HepG2 (cell line): Measurements from ENCODE around the gene LRRC3. TPM values are rescaled to one million over a fixed set of nuclear protein-coding genes. Genes with fewer than 3 reads are reported as not detected.

Experiments used
- CENPX ChIP-seq: sonication (generic); formaldehyde crosslinking; IDR thresholded peaks from 2 replicates; pipeline ENCODE4 v1.9.0; 2021; ENCODE audit warnings: mild to moderate bottlenecking, missing genetic modification reagents, moderate library complexity
- HCFC1 ChIP-seq: fragments of 150-350 bp; IDR thresholded peaks from 2 replicates; pipeline ENCODE4 v1.6.1; 2014; ENCODE audit warnings: low read depth, low read length
- HOXA7 ChIP-seq: sonication (generic); formaldehyde crosslinking; IDR thresholded peaks from 2 replicates; pipeline ENCODE4 v1.8.1; 2022; ENCODE audit warnings: mild to moderate bottlenecking, missing genetic modification reagents, moderate library complexity
- KAT8 ChIP-seq: IDR thresholded peaks from 2 replicates; pipeline ENCODE4 v1.6.1; 2016; ENCODE audit warnings: missing genetic modification reagents, missing compliant biosample characterization
- RFX1 ChIP-seq: fragments of 450-650 bp; IDR thresholded peaks from 2 replicates; pipeline ENCODE4 v1.6.1; 2017
- SETDB1 ChIP-seq: sonication (generic); formaldehyde crosslinking; IDR thresholded peaks from 2 replicates; pipeline ENCODE4 v1.5.1; 2020; ENCODE audit warnings: missing genetic modification reagents, mild to moderate bottlenecking, borderline replicate concordance
- SP1 ChIP-seq, 2 experiments: fragments of 450-650 bp in 1 of 2; sonication (generic) in 1 of 2; formaldehyde crosslinking in 1 of 2; IDR thresholded peaks; 2 replicates each; pipeline versions ENCODE4 v1.4.0 to v1.6.1; 2016 to 2020; ENCODE audit warnings: missing genetic modification reagents in 1 of 2
- SP140L ChIP-seq: sonication (generic); formaldehyde crosslinking; IDR thresholded peaks from 2 replicates; pipeline ENCODE4 v1.4.0; 2020; ENCODE audit warnings: missing genetic modification reagents, borderline replicate concordance
- STAG1 ChIP-seq: sonication (generic); formaldehyde crosslinking; IDR thresholded peaks from 2 replicates; pipeline ENCODE4 v1.4.0; 2020; ENCODE audit warnings: missing genetic modification reagents
- THAP11 ChIP-seq: IDR thresholded peaks from 2 replicates; pipeline ENCODE4 v1.6.1; 2016; ENCODE audit warnings: missing biosample characterization, missing genetic modification reagents
- ZFP37 ChIP-seq: sonication (generic); formaldehyde crosslinking; IDR thresholded peaks from 2 replicates; pipeline ENCODE4 v1.4.0; 2020; ENCODE audit warnings: missing genetic modification reagents, borderline replicate concordance
- ZIK1 ChIP-seq: sonication (generic); formaldehyde crosslinking; IDR thresholded peaks from 2 replicates; pipeline ENCODE4 v1.5.0; 2020; ENCODE audit warnings: mild to moderate bottlenecking, low read depth, missing genetic modification reagents, borderline replicate concordance
- ZNF543 ChIP-seq: sonication (generic); formaldehyde crosslinking; IDR thresholded peaks from 2 replicates; pipeline ENCODE4 v1.4.0; 2020; ENCODE audit warnings: mild to moderate bottlenecking, missing genetic modification reagents
- ZNF546 ChIP-seq: sonication (generic); formaldehyde crosslinking; conservative IDR thresholded peaks from 2 replicates; pipeline ENCODE4 v1.8.1; 2023; ENCODE audit warnings: mild to moderate bottlenecking, missing genetic modification reagents
- ZNF788 ChIP-seq: sonication (generic); formaldehyde crosslinking; IDR thresholded peaks from 2 replicates; pipeline ENCODE4 v1.5.0; 2020; ENCODE audit warnings: mild to moderate bottlenecking, missing genetic modification reagents, borderline replicate concordance
- polyA plus RNA-seq, 8 experiments: library from polyadenylated mRNA; depleted of rRNA in 3 of 8; stranded (reverse) in 7 of 8; unstranded in 1 of 8; fragments of >200 nt; fragmentation: Illumina TruSeq in 4 of 8; extraction: Trizol in 4 of 8; gene quantifications; 2 replicates each; pipeline versions ENCODE4 v1.2.1 to v1.2.3, GENCODE V29; 2011 to 2016; ENCODE audit warnings: low read depth in 4 of 8, missing spikeins in 1 of 8, mixed read lengths in 1 of 8; ENCODE audit not compliant: insufficient read depth in 1 of 8
- total RNA-seq, 5 experiments: library from RNA; depleted of rRNA; stranded (reverse); fragments of >200 nt; fragmentation: Illumina TruSeq; extraction: Trizol; gene quantifications; 2 replicates each; pipeline ENCODE4 v1.2.3, GENCODE V29; 2016; ENCODE audit warnings: low read depth in 1 of 5
- TF ChIP-seq, protein P1 (sequence below): conservative IDR thresholded peaks from 2 replicates; pipeline ENCODE4 v1.6.1; 2018; ENCODE audit warnings: missing genetic modification reagents
- TF ChIP-seq, protein P2 (sequence below): IDR thresholded peaks from 2 replicates; pipeline ENCODE4 v1.6.1; 2016; ENCODE audit warnings: mild to moderate bottlenecking
- TF ChIP-seq, protein P3 (sequence below): sonication (generic); formaldehyde crosslinking; IDR thresholded peaks from 2 replicates; pipeline ENCODE4 v1.4.0; 2020; ENCODE audit warnings: mild to moderate bottlenecking, missing genetic modification reagents

LRRC3 gene
- total and polyA plus RNA-seq, 2 of the 13 experiments (the other 11 are each of a cell fraction or from before 2014, with no cell fraction given), result 4.8 to 16.5 TPM

DNA sequence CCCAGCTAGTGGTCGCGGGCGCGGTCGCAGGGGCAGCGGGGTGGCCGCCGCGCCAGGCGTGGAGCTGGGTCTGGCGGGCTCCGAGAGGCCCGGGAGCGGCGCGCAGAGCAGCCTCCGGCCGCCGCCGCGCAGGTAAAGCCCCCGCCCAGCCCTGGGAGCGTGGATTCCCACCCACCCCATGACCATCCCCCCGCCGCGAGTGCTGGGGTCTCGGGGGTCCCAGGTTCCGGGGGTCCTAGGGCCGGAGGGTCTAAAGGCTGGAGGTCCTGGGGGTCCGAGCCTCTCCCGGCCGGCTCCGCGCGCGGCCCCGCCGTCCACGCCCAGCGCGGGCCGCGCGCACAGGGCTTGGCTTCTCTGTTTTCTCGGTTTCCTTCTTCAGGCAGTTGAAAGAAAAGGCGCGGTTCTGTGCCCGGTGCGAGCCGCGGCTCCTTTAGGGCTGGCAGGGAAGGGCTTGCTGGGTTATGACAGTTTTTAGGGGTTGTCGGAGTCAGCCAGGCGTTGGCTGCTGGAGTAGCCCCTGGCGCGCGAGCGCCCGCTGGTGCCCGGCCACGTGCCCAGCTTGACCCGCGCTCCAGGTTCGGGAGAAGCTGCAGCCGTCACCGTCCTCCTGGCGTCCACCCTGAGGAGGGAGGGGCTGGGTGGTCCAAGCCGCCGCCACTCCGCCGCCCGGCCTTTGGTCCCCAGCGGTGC is 359 bp downstream of the LRRC3 start (continued):
- TF ChIP-seq STAG1 (CRISPR knock-in tag), result peak; percentile 44
- no peak for TF ChIP-seq CENPX (CRISPR knock-in tag)
- TF ChIP-seq HOXA7, result no peak
- TF ChIP-seq SP140L (CRISPR knock-in tag), result no peak
- no peak for TF ChIP-seq SP1 (IDR thresholded peaks at IDR 0.05)
- TF ChIP-seq SP1 (CRISPR knock-in tag; IDR thresholded peaks at IDR 0.05), result no peak
- TF ChIP-seq SETDB1, result no peak
- TF ChIP-seq ZNF546 (CRISPR knock-in tag), result 0 out of 2 replicates have a peak, but pooled peaks have one; percentile 41
- no peak for TF ChIP-seq RFX1
- TF ChIP-seq, protein P1, sequence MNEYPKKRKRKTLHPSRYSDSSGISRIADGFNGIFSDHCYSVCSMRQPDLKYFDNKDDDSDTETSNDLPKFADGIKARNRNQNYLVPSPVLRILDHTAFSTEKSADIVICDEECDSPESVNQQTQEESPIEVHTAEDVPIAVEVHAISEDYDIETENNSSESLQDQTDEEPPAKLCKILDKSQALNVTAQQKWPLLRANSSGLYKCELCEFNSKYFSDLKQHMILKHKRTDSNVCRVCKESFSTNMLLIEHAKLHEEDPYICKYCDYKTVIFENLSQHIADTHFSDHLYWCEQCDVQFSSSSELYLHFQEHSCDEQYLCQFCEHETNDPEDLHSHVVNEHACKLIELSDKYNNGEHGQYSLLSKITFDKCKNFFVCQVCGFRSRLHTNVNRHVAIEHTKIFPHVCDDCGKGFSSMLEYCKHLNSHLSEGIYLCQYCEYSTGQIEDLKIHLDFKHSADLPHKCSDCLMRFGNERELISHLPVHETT (CRISPR knock-in tag), result no peak
- TF ChIP-seq, protein P2, sequence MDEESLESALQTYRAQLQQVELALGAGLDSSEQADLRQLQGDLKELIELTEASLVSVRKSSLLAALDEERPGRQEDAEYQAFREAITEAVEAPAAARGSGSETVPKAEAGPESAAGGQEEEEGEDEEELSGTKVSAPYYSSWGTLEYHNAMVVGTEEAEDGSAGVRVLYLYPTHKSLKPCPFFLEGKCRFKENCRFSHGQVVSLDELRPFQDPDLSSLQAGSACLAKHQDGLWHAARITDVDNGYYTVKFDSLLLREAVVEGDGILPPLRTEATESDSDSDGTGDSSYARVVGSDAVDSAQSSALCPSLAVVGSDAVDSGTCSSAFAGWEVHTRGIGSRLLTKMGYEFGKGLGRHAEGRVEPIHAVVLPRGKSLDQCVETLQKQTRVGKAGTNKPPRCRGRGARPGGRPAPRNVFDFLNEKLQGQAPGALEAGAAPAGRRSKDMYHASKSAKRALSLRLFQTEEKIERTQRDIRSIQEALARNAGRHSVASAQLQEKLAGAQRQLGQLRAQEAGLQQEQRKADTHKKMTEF (CRISPR knock-in tag), result no peak; the same call in 1 of the 2 replicates
- no peak for TF ChIP-seq ZIK1
- no peak for TF ChIP-seq THAP11 (CRISPR knock-in tag)
- TF ChIP-seq HCFC1, result no peak
- 0 out of 2 replicates have a peak, but pooled peaks have one; percentile 16 for TF ChIP-seq KAT8 (CRISPR knock-in tag)
- 0 out of 2 replicates have a peak, but pooled peaks have one; percentile 18 for TF ChIP-seq ZNF543
- no peak for TF ChIP-seq ZNF788 (CRISPR knock-in tag)
- TF ChIP-seq, protein P3, sequence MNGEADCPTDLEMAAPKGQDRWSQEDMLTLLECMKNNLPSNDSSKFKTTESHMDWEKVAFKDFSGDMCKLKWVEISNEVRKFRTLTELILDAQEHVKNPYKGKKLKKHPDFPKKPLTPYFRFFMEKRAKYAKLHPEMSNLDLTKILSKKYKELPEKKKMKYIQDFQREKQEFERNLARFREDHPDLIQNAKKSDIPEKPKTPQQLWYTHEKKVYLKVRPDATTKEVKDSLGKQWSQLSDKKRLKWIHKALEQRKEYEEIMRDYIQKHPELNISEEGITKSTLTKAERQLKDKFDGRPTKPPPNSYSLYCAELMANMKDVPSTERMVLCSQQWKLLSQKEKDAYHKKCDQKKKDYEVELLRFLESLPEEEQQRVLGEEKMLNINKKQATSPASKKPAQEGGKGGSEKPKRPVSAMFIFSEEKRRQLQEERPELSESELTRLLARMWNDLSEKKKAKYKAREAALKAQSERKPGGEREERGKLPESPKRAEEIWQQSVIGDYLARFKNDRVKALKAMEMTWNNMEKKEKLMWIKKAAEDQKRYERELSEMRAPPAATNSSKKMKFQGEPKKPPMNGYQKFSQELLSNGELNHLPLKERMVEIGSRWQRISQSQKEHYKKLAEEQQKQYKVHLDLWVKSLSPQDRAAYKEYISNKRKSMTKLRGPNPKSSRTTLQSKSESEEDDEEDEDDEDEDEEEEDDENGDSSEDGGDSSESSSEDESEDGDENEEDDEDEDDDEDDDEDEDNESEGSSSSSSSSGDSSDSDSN (CRISPR knock-in tag), result peak; percentile 36; the same call in 1 of the 2 replicates
- no peak for TF ChIP-seq ZFP37 (CRISPR knock-in tag)
